ENCODE data around the gene LOX.

DNA sequence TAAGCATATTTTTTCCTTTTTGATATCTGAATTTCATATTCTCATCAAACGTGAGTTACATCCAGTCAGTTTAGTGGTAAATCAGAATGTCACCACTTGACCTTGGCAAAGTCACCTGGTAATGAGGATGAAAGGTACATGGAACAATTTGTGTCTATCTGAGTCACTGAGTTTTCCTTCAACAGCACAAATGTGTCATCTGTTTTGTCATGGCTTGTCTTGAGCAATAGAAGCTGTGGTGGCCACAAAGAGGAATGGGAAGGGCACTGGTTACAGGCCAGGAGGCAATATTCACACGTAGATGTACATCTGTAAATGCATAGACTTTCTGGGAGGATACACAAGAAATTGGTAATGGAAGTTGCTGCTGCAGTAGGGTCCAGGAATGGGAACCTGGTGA, 42.9 kb upstream of the LOX start:
- TF ChIP-seq YY1 (IDR thresholded peaks at IDR 0.05; ENCODE audit: low read depth) (no peak), FOXM1 (IDR thresholded peaks at IDR 0.05; ENCODE audit: borderline replicate concordance, low read depth) (no peak), EGR1 (IDR thresholded peaks at IDR 0.05) (no peak), TAF1 (IDR thresholded peaks at IDR 0.05; ENCODE audit: low read depth) (no peak), NFIC (IDR thresholded peaks at IDR 0.05) (no peak), CEBPB (IDR thresholded peaks at IDR 0.05) (no peak)
- TF ChIP-seq, protein P1, sequence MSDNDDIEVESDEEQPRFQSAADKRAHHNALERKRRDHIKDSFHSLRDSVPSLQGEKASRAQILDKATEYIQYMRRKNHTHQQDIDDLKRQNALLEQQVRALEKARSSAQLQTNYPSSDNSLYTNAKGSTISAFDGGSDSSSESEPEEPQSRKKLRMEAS (IDR thresholded peaks at IDR 0.05) = no peak
